IPS DF 4.7 (cell line): ENCODE measurements around the gene OR13C8.

Experiments
- DNase-seq: peaks from one replicate; pipeline ENCODE4 v3.0.0-alpha.2; 2013; ENCODE audit warnings: low spot score; ENCODE audit errors: extremely low read depth

The OR13C8 gene

DNA sequence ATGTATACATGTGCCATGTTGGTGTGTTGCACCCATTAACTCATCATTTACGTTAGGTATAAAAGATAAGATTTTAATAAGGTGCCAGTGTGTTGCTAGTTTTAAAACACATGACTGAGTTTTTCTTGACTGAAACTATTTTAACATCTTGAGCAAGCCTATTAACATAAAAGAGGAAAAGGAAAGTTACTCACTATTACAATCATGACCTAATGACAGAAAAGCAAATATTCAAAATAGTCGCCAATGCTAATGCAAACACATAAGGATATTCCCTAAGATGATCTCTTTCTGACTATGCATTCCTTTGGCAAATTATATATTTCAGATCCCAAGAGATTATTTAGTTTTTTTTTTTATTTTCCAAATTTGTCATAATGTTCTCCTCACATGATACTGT, 42.2 kb downstream of the OR13C8 start:
- DNase-seq, result no peak

DNA sequence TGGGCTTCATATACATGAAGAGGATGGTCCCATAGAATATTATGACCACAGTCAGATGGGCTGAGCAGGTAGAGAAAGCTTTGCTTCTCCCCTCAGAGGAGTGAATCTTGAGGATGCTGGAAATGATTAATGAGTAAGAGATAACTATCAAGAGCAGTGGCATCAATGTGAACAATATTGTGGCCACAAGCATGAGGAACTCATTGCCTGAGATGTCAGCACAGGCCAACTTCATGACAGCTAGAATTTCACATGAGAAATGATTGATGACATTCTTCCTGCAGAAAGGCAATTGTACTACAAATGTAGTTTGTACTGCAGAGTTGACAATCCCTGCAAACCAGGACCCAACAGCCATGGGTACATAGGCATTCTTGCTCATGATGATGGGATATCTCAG, 48.5 kb downstream of the OR13C8 start:
- no peak for DNase-seq

DNA sequence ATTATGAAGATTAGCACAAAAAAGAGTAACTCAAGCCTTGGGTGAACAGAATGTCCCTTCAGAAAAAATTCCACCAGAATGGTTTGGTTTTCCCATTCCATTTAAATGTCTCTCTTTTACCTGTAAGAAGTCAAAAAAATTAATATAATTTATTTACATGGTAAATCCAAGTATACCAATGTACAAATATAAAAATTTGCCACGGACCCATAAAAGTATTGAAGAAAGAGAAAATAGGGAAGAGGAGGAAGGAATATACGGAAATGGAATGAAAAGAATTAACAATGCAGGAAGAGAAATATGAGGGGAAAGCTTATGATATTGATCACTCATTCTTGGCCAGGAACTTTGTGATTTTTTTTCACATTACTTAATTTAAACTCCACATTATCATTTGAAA, 49.1 kb downstream of the OR13C8 start, which contains the start of gene OR13C9:
Gene OR13C9 (minus strand): TSS at position 101 of the 400 bp plus-strand sequence. CDS start 0 bp downstream, at position 101.
- DNase-seq, result no peak
